GM18858 (cell line): ENCODE data around the gene CCDC12.
A peak's percentile ranks its signal among the peaks of the same experiment; 100 is the strongest.

ENCODE experiments used
- ATAC-seq: cut with Tn5 transposase; IDR thresholded peaks from one replicate; pipeline ENCODE4 v1.9.1; 2021; ENCODE audit not compliant: unreplicated experiment

CCDC12 gene

GRCh38 chr3:46976326-46977190, at the start of gene CCDC12:
Gene CCDC12 (minus strand): TSS chr3:46976745. CDS start chr3:46976732, 13 bp downstream.
- peak; percentile 28 for ATAC-seq

- no peak for ATAC-seq
These were observed 48.4 kb upstream of the CCDC12 start for GRCh38 chr3:47024932-47025331.

DNA sequence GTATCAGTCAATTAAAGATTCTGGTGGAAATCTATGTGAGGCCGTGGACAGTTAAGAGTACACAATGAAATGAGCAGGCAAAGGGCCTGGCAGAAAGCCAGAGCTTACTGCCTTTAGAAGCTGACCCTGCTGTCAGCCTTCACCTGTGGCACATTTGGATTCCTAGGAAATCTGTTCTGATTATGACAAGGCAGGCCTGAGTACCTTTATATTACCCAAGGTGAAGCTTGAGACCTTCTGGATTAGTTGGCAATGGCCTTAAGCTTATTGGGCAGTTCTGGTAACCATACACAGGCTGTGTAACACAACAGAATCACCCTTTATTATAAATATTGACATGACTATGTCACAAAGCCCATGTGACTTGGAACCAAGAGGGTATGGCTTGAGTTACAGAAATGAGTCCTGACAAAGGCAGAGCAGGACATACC, 46.1 kb upstream of the CCDC12 start:
- ATAC-seq: no peak

GRCh38 chr3:47020311-47020710, 43.8 kb upstream of the CCDC12 start:
- no peak for ATAC-seq

DNA sequence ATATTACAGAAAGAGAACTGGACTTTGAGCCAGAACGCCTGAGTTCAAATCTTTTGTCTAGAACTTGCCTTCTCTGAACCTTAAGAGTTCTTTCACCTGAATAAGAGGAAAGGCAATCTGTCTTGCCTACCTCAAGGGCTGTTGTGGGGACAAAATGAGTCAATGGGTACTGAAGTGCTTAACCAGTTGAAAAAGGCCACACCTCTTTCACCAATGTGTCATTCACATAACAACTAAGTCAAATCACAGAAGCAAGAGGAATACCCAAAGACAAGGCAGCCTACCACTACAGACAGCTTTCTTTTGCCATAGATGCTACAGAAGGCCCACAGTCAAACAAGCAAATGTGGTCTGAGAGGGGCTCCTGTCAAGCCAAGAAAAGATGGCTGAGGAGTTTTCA, 42.7 kb upstream of the CCDC12 start:
- peak; percentile 60 for ATAC-seq

- no peak for ATAC-seq
These were observed 41.7 kb upstream of the CCDC12 start for GRCh38 chr3:47018269-47018611.

- no peak for ATAC-seq
These were observed 41.1 kb upstream of the CCDC12 start for GRCh38 chr3:47017504-47018268.

- no peak for ATAC-seq
These were observed 40.4 kb upstream of the CCDC12 start for GRCh38 chr3:47016934-47017435.

- no peak for ATAC-seq
These were observed 39.8 kb upstream of the CCDC12 start for GRCh38 chr3:47016086-47016933.

DNA sequence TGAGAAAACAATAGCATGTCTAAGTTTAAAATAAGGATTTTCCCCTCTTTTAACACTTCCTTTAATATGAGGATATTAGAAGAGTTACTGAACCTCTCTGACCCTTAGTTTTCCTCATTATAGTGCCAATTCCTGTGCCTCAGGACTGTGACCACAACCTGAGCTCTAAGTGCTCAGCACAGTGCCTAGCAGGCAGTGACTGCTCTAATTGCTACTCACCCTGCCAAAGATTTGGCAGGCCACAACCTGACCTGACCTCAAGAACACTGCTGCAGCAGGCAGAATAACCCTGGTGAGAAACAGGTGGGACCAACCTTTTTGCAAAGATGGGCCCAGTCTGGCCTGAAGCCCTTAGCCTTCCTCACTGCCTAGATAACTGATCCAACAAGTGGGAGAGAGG, 38.6 kb upstream of the CCDC12 start:
- ATAC-seq: no peak

GRCh38 chr3:47014036-47014435, 37.5 kb upstream of the CCDC12 start:
- no peak for ATAC-seq

- ATAC-seq: no peak
These were observed 36.7 kb upstream of the CCDC12 start for GRCh38 chr3:47013231-47013630.

DNA sequence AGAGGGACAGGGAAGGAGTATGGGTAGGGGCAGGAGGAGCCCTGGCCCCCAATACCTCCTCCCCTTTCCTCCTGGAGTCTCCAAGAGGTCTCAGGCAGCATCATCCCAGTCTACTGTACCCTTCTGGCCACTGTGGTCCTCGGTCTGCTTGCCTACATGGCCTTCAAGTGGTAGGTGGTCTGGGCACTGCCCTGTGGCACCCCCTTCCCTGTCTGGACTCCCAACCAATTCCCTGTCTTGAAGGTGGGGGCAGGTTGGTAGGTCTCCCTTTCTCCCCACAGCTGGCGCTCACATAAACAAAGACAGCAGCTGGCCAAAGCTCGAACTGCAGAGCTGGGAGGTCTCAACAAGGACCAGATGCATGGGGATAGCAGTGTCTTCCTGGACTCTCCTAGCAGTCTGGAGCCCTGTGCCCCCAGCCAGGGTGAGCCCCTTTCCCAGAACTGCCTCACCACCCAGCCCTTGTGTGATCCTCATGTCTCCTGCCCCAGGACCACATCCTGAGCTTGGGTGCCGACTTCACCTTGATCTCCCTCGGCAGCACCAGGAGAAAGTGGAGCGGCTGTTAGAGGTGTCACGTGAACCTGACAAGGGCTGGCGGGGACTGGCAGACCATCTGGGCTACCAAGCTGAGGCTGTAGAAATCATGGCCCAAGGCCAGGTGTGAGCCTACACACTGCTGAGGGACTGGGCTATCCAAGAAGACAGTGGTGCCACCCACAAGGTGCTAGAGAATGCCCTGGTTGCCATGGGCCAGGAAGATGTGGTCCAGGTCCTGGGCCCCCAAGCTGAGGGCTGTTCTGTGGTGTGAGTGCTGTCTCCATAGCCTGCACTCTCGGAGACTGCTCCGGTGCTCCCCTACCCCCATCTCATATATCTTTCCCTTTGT, 36.0 kb upstream of the CCDC12 start:
- no peak for ATAC-seq

DNA sequence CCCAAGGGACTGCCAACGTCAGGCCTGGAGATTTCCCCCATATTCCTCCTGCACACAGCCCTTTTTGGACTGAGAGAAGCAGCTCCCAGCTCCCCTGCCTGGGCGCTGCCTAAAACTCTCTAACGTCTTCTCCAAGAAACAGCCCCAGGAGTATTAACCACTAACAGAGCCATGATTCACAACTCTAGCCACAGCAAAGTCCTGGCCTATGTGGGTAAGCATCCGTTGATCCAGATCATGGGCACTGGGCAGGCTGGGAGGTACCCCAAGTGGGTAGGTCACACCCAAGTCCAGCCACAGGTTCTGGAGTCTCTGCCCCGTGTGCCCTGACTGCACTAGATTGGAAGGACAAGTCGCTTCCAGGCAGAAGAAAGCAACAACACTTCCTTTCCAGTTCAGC, 34.8 kb upstream of the CCDC12 start:
- no peak for ATAC-seq

- ATAC-seq: no peak
These were observed 34.4 kb upstream of the CCDC12 start for GRCh38 chr3:47010910-47011309.

GRCh38 chr3:47010111-47010712, 33.7 kb upstream of the CCDC12 start:
- ATAC-seq: no peak

DNA sequence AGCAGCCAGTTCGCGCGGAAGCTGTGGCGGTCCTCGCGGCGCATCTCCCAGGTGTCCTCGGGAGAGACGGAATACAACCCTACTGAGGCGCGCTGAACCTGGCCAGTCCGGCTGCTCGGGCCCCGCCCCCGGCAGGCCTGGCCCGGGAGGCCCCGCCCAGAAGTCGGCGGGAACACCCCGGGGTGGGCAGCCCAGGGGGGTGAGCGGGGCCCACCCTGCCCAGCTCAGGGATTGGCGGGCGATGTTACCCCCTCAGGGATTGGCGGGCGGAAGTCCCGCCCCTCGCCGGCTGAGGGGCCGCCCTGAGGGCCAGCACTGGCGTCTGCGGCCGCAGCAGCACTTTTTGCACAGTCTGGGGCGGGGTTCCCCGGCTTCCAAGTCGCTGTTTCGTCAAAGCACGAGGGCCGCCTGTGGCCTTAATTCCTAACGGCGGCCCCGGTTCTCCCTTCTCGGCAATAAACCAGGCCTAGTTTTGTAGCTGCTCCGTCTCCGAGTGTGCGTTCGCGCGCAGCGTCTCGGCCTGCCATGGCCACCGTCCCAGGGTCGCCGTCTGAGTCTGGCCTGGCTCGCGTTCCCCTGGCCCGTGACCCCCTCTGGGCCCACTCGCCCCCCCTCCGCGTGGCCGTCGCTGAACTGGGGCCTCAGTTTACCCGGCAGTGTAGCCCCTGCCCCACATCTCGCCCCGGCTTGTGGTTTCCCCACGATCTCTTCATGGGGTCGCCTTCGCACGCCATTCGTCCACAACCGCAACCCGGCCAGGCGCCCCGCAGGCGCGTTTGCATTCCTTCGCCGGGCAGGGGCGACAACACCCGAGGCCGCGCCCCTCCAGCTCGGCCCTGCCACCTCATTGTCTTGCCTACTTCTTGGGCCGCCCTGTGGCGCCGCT, 32.9 kb upstream of the CCDC12 start:
- ATAC-seq: peak; percentile 64

- no peak for ATAC-seq
These were observed 32.3 kb upstream of the CCDC12 start for GRCh38 chr3:47008851-47009224.
